T-cell (primary cell): ENCODE data around the gene PRDM16. TPM values are rescaled to one million over a fixed set of nuclear protein-coding genes. Genes with fewer than 3 reads are reported as not detected.

Experiments
- ATAC-seq, 4 experiments: fragments of 200-7000 bp in 3 of 4; fragments of 150-1000 bp in 1 of 4; cut with Tn5 transposase; replicated peaks in 1 of 4; 1 replicate in 3 of 4; 2 replicates in 1 of 4; pipeline ENCODE4 v1.10.0; 2021; ENCODE audit warnings: moderate library complexity in 3 of 4, mild to moderate bottlenecking in 2 of 4, moderate number of reproducible peaks in 1 of 4
- CTCF ChIA-PET, 2 donors: fragments of 300-600 bp; sonication (Branson Sonifier 250); formaldehyde crosslinking; loops; one replicate each; lab custom pipeline; 2022; ENCODE audit warnings: antibody characterized with exemption in 2 of 2; lab: Charles Lee
- POLR2A ChIA-PET, 2 donors: fragments of 300-600 bp; sonication (Branson Sonifier 250); formaldehyde crosslinking; loops; one replicate each; lab custom pipeline; 2022; ENCODE audit warnings: antibody characterized with exemption in 2 of 2; lab: Charles Lee
- DNase-seq, 35 experiments: peaks; one replicate each; pipeline versions ENCODE4 v3.0.0 to v3.0.0-alpha.2; 2013 to 2023
- H3K27ac ChIP-seq: one replicate; pipeline ENCODE4 v1.5.1; 2013; ENCODE audit warnings: low read length
- H3K27me3 ChIP-seq, 2 experiments: replicated peaks in 1 of 2; 1 replicate in 1 of 2; 2 replicates in 1 of 2; pipeline versions ENCODE4 v1.6.1 to v1.7.0; 2013; ENCODE audit warnings: low read length in 1 of 2, mixed read lengths in 1 of 2; ENCODE audit not compliant: control insufficient read depth in 2 of 2, insufficient read depth in 2 of 2; ENCODE audit errors: extremely low read depth in 1 of 2
- H3K36me3 ChIP-seq, 2 donors: 1 replicate in 1 of 2; 2 replicates in 1 of 2; pipeline versions ENCODE4 v1.6.1 to v1.7.0; 2013; ENCODE audit warnings: low read length in 1 of 2; ENCODE audit not compliant: control insufficient read depth in 2 of 2, insufficient read depth in 1 of 2; ENCODE audit errors: extremely low read depth in 1 of 2
- H3K4me1 ChIP-seq, 2 experiments: 1 replicate in 1 of 2; 2 replicates in 1 of 2; pipeline versions ENCODE4 v1.6.1 to v1.7.0; 2013; ENCODE audit warnings: low read length in 2 of 2, mixed read lengths in 1 of 2; ENCODE audit not compliant: insufficient read depth in 2 of 2, control insufficient read depth in 1 of 2; ENCODE audit errors: extremely low read depth in 1 of 2
- H3K4me3 ChIP-seq, 2 donors: 1 replicate in 1 of 2; 2 replicates in 1 of 2; pipeline versions ENCODE4 v1.5.1 to v1.7.0; 2013; ENCODE audit warnings: mild to moderate bottlenecking in 2 of 2, low read length in 1 of 2, moderate library complexity in 1 of 2; ENCODE audit not compliant: control insufficient read depth in 1 of 2; ENCODE audit errors: extremely low read depth in 1 of 2
- H3K9me3 ChIP-seq: 2 replicates; pipeline ENCODE4 v1.7.0; 2013
- H3K27ac Mint-ChIP-seq, 2 donors: one replicate each; pipeline ENCODE4 v1.8.0; 2020 to 2021; ENCODE audit warnings: mild to moderate bottlenecking in 2 of 2, mixed read lengths in 2 of 2
- H3K27me3 Mint-ChIP-seq, 2 donors: one replicate each; pipeline ENCODE4 v1.8.0; 2021 to 2022; ENCODE audit warnings: mixed read lengths in 2 of 2
- H3K36me3 Mint-ChIP-seq: one replicate; pipeline ENCODE4 v1.8.0; 2021; ENCODE audit warnings: mixed read lengths
- H3K4me1 Mint-ChIP-seq, 3 donors: one replicate each; pipeline ENCODE4 v1.8.0; 2020 to 2022; ENCODE audit warnings: mixed read lengths in 3 of 3, mild to moderate bottlenecking in 1 of 3
- H3K4me3 Mint-ChIP-seq, 3 donors: one replicate each; pipeline ENCODE4 v1.8.0; 2020 to 2022; ENCODE audit warnings: mild to moderate bottlenecking in 3 of 3, mixed read lengths in 3 of 3, moderate library complexity in 3 of 3
- H3K9me3 Mint-ChIP-seq, 3 donors: one replicate each; pipeline ENCODE4 v1.8.0; 2020 to 2022; ENCODE audit warnings: mixed read lengths in 3 of 3
- WGBS: methylation state at CpG from one replicate; pipeline ENCODE4 v1.1.5; 2013; ENCODE audit warnings: missing lambda C conversion rate; ENCODE audit not compliant: insufficient coverage; 5-methylcytosine and 5-hydroxymethylcytosine counted together
- total RNA-seq, 35 experiments: library from RNA in 6 of 35; stranded (reverse) in 6 of 35; fragments of 120-200 nt in 1 of 35; gene quantifications; one replicate each; pipeline versions ENCODE4 v1.2.1 to v1.2.4 and lab custom pipeline; 2013 to 2026

PRDM16 gene
- total RNA-seq, 5 donors from 2014 or later (not counting 1 experiment from before 2014, with no cell fraction given) = 0.15 to 0.70 (median 0.24) TPM; not detected in 1

GRCh38 chr1:3357526-3358297, 288.7 kb downstream of the PRDM16 start:
- H3K27ac Mint-ChIP-seq = no peak overlapping the region
- H3K4me3 ChIP-seq = no peak overlapping the region
- POLR2A ChIA-PET = no interaction called here
- no peaks in the 10 kb centered on the region for H3K36me3 ChIP-seq
- 68% methylated on average over 19 of the region's 25 CpGs for WGBS
- no peak overlapping the region for H3K4me3 Mint-ChIP-seq
- ATAC-seq (no peak), DNase-seq (no peak)
- H3K27ac ChIP-seq = no peak overlapping the region
- H3K27me3 Mint-ChIP-seq = peaks cover 14 to 17% of the 10 kb centered on the region in 2 donors
- H3K9me3 ChIP-seq = no peaks in the 10 kb centered on the region
- H3K4me1 ChIP-seq = no peaks in the 10 kb centered on the region
- H3K36me3 Mint-ChIP-seq = no peaks in the 10 kb centered on the region
- H3K9me3 Mint-ChIP-seq = no peaks in the 10 kb centered on the region
- H3K4me1 Mint-ChIP-seq = no peaks in the 10 kb centered on the region
- CTCF ChIA-PET = no interaction called here
- peaks cover 0 to 56% of the 10 kb centered on the region in 2 experiments for H3K27me3 ChIP-seq

- no peaks in the 10 kb centered on the region for H3K9me3 ChIP-seq
- no peak overlapping the region for H3K27ac Mint-ChIP-seq
- CTCF ChIA-PET = no interaction called here
- WGBS = 83% methylated on average over 10 of the region's 10 CpGs
- H3K4me1 Mint-ChIP-seq = no peaks in the 10 kb centered on the region
- no peak overlapping the region for H3K4me3 Mint-ChIP-seq
- no peaks in the 10 kb centered on the region for H3K9me3 Mint-ChIP-seq
- H3K4me3 ChIP-seq = no peak overlapping the region
- ATAC-seq = no peak
- no peaks in the 10 kb centered on the region for H3K36me3 Mint-ChIP-seq
- H3K27me3 Mint-ChIP-seq = peaks cover 14 to 24% of the 10 kb centered on the region in 2 donors
- POLR2A ChIA-PET = no interaction called here
- peaks cover 0 to 56% of the 10 kb centered on the region in 2 experiments for H3K27me3 ChIP-seq
- H3K4me1 ChIP-seq = no peaks in the 10 kb centered on the region
- no peaks in the 10 kb centered on the region for H3K36me3 ChIP-seq
- H3K27ac ChIP-seq = no peak overlapping the region
- DNase-seq = no peak
Measured at GRCh38 chr1:3359351-3359750, 290.3 kb downstream of the PRDM16 start.

- 89% methylated on average over 31 of the region's 31 CpGs for WGBS
- no peaks in the 10 kb centered on the region for H3K9me3 ChIP-seq
- no peaks in the 10 kb centered on the region for H3K36me3 ChIP-seq
- no peaks in the 10 kb centered on the region for H3K9me3 Mint-ChIP-seq
- DNase-seq (no peak), ATAC-seq (no peak)
- peaks cover 11 to 24% of the 10 kb centered on the region in 2 donors for H3K27me3 Mint-ChIP-seq
- no peak overlapping the region for H3K27ac Mint-ChIP-seq
- ChIA-PET CTCF (no interaction called here), POLR2A (no interaction called here)
- H3K4me1 Mint-ChIP-seq = no peaks in the 10 kb centered on the region
- H3K4me3 ChIP-seq = no peak overlapping the region
- no peaks in the 10 kb centered on the region for H3K36me3 Mint-ChIP-seq
- no peak overlapping the region for H3K27ac ChIP-seq
- H3K4me1 ChIP-seq = no peaks in the 10 kb centered on the region
- H3K27me3 ChIP-seq = peaks cover 0 to 58% of the 10 kb centered on the region in 2 experiments
- H3K4me3 Mint-ChIP-seq = no peak overlapping the region
Measured at GRCh38 chr1:3359756-3360440, 290.9 kb downstream of the PRDM16 start.

GRCh38 chr1:3360646-3361257, 291.7 kb downstream of the PRDM16 start:
- Mint-ChIP-seq H3K36me3 (no peaks in the 10 kb centered on the region), H3K9me3 (no peaks in the 10 kb centered on the region), H3K27ac (no peak overlapping the region), H3K4me3 (no peak overlapping the region), H3K4me1 (no peaks in the 10 kb centered on the region), H3K27me3 (peaks cover 11 to 28% of the 10 kb centered on the region in 2 donors)
- 89% methylated on average over 32 of the region's 32 CpGs for WGBS
- no peaks in the 10 kb centered on the region for H3K4me1 ChIP-seq
- ATAC-seq (no peak), DNase-seq (no peak)
- peaks cover 0 to 56% of the 10 kb centered on the region in 2 experiments for H3K27me3 ChIP-seq
- POLR2A ChIA-PET = no interaction called here
- CTCF ChIA-PET = no interaction called here
- H3K9me3 ChIP-seq = no peaks in the 10 kb centered on the region
- H3K36me3 ChIP-seq = no peaks in the 10 kb centered on the region
- H3K4me3 ChIP-seq = no peak overlapping the region
- H3K27ac ChIP-seq = no peak overlapping the region

- no peak overlapping the region for H3K27ac Mint-ChIP-seq
- no peaks in the 10 kb centered on the region for H3K9me3 Mint-ChIP-seq
- no peak overlapping the region for H3K27ac ChIP-seq
- H3K36me3 ChIP-seq = no peaks in the 10 kb centered on the region
- H3K4me3 Mint-ChIP-seq = no peak overlapping the region
- 92% methylated on average over 9 of the region's 11 CpGs for WGBS
- DNase-seq (no peak), ATAC-seq (no peak)
- no peak overlapping the region for H3K4me3 ChIP-seq
- ChIA-PET CTCF (no interaction called here), POLR2A (no interaction called here)
- H3K27me3 Mint-ChIP-seq = peaks cover 11 to 26% of the 10 kb centered on the region in 2 donors
- H3K4me1 ChIP-seq = no peaks in the 10 kb centered on the region
- no peaks in the 10 kb centered on the region for H3K9me3 ChIP-seq
- H3K27me3 ChIP-seq = peaks cover 0 to 43% of the 10 kb centered on the region in 2 experiments
- H3K36me3 Mint-ChIP-seq = no peaks in the 10 kb centered on the region
- H3K4me1 Mint-ChIP-seq = no peaks in the 10 kb centered on the region
Measured at GRCh38 chr1:3363023-3363422, 294.0 kb downstream of the PRDM16 start.

- Mint-ChIP-seq H3K27me3 (peaks cover 11 to 25% of the 10 kb centered on the region in 2 donors), H3K36me3 (no peaks in the 10 kb centered on the region), H3K4me1 (no peaks in the 10 kb centered on the region), H3K27ac (no peak overlapping the region), H3K4me3 (no peak overlapping the region), H3K9me3 (no peaks in the 10 kb centered on the region)
- POLR2A ChIA-PET = no interaction called here
- WGBS = 92% methylated on average over 10 of the region's 16 CpGs
- CTCF ChIA-PET = no interaction called here
- no peak for DNase-seq
- Histone ChIP-seq H3K27ac (no peak overlapping the region), H3K36me3 (no peaks in the 10 kb centered on the region), H3K27me3 (peaks cover 0 to 37% of the 10 kb centered on the region in 2 experiments), H3K4me3 (no peak overlapping the region), H3K9me3 (no peaks in the 10 kb centered on the region), H3K4me1 (no peaks in the 10 kb centered on the region)
- no peak for ATAC-seq
Measured at GRCh38 chr1:3363756-3364155, 294.8 kb downstream of the PRDM16 start.
